HG03571 (cell line): ENCODE data around the gene MED13L.

ENCODE experiments used
- ATAC-seq: cut with Tn5 transposase; IDR thresholded peaks from one replicate; pipeline ENCODE4 v1.9.1; 2021; ENCODE audit not compliant: unreplicated experiment

The MED13L gene

DNA sequence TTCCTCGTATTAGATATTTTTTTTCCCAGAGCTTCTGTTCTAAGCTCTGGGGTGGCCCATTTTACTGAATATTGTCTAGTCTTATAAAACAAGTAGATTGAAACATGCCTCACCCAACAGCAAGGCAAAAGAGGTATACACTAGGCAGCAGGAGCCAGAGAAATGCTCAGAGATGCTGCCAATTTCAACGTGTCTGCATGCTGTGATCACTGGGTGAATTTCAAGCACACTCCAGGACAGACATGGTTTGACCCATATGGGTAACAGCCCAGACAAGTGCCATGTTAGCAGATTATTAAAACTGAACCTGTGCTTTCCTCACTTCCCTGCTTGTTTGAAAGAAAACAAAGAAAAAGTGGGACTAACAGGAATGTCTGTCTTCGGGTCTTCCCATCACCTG is 321.3 kb downstream of the MED13L start:
- no peak for ATAC-seq

GRCh38 chr12:115953450-115953849 is 324.0 kb downstream of the MED13L start:
- ATAC-seq, result no peak

GRCh38 chr12:115953031-115953430 is 324.5 kb downstream of the MED13L start:
- ATAC-seq, result no peak

- no peak for ATAC-seq
These were observed 326.5 kb downstream of the MED13L start for GRCh38 chr12:115950959-115951358.

GRCh38 chr12:115949675-115950074 is 327.8 kb downstream of the MED13L start:
- no peak for ATAC-seq

DNA sequence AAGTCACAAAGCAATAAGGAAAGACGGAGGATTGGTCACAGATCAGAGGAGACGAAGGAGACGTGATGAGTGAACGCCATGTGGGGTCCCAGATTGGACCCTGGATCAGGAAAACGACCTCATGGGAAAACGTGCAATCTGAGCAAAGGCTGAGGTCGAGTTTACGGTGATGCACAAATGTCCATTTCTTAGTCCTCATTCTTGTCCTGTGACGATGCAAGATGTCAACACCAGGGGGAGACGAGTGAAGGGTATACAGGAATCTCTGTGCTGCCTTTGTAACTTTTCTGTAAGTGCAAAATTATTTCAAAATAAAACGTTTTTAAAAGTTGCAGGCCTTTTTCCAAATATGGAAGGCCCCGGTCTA is 329.8 kb downstream of the MED13L start:
- no peak for ATAC-seq

DNA sequence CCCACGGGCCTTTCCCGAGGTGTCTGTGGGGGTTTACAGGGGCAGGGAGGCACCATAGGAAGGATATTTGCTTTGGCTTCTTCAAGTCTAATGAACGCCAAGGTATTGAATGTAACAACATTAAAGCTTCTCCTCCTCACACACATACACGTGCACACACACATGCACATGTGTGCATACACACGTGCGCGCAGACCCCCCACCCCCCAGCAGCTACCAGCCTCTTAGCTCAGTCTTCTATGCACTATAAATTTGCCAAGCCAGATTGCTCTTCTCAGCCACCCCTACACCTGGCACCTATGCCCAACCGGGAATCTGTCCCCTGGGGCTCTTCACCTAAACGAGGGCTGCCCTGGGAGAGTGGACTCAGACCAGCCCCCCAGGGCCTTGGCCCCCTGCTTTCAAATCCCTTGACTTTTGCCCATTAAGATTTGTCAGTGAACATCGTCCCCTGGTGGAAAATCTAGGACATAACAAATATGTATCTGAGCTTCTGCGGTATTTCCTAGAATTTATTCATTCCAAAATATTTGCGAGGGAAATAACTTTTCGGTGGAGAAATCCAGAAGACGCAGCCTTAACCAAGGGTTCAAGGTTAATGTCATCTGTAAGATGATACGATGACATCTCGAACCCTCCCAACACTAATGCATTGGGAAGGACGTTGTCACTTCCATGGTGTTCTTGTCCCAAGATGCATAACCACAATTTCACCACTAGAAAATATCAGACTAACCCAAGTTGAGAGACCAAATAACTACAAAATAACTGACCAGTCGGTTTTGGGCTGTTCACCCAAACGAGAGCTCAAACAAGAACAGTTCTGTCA is 330.4 kb downstream of the MED13L start:
- ATAC-seq, result no peak

DNA sequence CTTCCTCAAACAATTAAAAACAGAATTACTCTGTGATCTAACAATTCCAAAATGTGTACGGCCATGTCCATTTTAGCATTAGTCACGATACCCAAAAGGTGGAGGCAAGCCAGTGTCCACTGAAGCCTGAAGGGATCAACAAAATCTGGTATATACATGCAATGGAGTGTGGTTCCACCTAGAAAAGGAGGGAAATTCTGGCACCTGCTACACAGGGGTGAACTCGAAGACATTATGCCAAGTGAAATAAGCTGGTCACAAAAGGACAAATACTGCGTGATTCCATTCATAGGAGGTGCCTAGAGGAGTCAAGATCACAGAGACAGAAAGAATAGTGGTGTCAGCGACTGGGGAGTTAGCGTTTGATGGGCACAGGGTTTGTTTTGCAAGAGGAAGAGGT is 331.4 kb downstream of the MED13L start:
- no peak for ATAC-seq

GRCh38 chr12:115945491-115945885 is 332.0 kb downstream of the MED13L start:
- ATAC-seq, result no peak

DNA sequence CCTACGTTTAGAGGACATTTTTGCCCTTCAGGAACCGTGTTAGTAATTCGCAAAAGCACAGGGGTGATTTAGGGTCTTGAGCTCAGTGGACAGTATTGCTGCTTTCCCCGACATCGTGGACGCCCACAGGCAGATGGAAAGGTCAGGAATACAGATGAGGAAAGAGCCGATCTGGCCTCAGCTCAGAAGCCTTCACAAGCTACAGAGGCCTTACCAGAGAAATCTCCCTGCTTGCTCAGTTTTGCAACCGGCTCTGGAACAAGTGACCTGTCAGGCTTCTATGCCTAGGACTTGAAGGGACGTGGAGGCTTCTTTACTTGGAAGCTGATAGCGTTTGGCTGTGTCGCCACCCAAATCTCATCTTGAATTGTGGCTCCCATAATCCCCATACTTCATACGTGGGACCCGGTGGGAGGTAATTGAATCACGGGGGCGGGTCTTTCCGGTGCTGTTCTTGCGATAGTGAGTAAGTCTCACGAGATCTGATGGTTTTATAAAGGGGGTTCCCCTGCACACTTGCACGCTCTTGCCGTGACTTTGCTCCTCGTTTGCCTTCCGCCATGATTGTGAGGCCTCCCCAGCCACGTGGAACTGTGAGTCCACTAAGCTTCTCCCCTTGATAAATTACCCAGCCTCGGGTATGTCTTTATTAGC is 332.5 kb downstream of the MED13L start:
- ATAC-seq, result no peak

- no peak for ATAC-seq
These were observed 333.1 kb downstream of the MED13L start for GRCh38 chr12:115944392-115944742.

DNA sequence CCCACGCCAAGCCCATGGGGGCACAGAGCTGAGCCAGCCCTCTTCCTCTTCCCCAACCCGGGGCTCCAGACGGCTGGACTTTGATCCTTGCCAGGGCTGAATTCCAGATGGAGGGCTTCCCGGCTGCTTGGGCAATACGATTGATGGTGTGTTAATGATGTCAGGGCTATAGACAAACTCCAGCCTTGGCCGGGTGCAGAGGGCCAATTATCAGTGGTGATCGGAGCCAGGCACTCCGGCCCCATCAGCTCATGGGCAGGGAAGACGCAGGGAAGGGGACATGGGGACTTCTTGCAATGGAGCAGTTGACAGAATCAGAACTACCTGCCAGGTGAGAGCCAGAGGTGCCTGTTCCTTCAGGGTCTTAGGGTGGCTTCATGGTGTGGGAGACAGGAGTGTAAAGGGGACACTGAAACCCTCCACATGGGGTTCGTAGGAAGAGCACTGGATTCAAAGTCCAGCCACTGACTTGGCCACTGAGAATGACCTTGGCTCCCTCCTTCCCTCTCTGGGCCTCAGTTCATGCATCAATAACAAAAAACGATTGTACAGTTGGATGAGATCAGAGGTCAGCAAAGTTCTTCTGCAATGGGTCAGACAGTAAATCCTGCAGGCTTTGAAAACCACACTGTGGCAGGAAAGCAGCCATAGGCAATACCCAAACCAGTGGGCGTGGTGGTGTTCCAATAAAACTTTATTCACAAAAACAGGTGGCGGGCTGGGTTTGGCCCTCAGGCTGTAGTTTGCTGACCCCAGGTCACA is 333.7 kb downstream of the MED13L start:
- ATAC-seq, result no peak

GRCh38 chr12:115943310-115943629 is 334.2 kb downstream of the MED13L start:
- ATAC-seq, result no peak

- no peak for ATAC-seq
These were observed 335.1 kb downstream of the MED13L start for GRCh38 chr12:115942346-115942745.

- no peak for ATAC-seq
These were observed 336.1 kb downstream of the MED13L start for GRCh38 chr12:115941362-115941761.

GRCh38 chr12:115938794-115939377 is 338.6 kb downstream of the MED13L start:
- ATAC-seq, result no peak

- ATAC-seq, result no peak
These were observed 340.2 kb downstream of the MED13L start for GRCh38 chr12:115936997-115937916.

DNA sequence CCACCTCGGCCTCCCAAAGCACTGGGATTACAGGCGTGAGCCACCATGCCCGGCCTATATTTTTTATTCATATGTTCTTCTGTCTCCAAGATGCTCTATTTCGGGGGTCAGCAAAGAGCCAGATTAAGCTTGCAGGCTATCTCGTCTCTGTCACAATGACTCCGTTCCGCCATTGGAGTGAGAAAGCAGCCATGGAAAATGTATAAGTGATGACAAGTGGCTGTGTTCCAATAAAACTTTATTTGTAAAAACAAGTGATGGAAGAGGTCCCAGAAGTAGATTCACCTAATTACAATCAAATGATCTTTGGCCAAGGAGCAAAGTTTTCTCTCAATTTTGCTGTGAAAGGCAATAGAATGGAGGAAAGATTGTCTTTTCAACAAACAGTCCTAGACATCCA is 342.6 kb downstream of the MED13L start:
- ATAC-seq, result no peak

DNA sequence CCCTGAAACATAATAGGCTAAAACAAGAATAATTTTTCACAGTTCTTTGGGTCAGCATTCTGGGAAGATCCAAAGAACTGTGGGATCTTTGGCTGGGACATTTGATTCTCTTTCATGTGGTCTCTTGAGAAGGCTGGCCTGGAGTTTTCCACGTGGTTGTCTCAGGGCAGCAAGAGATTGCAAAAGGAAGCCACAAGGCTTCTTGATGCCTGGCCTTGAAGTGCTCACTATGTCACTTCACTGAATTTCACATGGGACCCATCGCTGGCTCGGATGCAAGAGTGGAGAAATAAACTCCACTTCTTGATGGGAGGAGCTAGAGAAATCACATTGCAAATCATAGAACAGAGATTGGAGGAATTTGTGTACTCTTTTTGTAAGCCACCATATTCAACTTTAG is 343.4 kb downstream of the MED13L start:
- ATAC-seq, result no peak

DNA sequence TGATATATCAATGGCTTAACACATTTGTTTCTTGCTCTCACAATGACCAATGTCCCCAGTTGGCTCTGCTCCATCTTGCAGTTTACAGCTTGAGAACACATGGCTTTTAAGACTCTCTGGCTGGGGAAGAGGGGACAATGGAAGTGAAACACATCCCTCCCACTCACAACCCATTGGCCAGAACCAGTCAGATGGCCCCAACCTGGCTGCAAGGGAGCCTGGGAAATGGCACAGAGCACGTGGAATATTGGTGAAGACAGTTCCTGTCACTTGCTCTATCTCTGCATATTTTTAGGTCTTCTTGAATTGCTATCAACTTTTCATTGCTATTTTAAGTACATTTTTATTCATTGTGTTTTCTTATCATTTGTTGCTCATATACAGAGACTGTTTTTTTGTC is 345.4 kb downstream of the MED13L start:
- ATAC-seq, result no peak

DNA sequence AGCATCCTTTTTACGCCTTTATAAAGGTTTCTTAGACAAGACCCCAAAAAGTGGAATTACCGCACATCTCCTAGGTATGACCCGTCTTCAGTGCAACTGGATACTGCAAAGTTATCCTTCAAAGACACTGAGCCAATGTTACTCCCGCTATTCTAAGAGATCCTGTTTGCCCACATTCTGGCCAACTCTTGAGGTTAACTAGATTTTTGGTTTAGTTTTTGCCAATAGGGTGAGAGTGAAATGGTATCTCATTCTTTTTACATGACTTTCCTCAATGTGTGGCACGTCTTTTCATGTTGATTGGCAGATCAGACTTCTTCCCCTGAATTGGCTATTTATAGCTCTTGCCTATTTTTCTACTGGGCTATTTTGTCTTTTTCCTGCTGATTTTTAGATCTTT is 347.2 kb downstream of the MED13L start:
- ATAC-seq, result no peak
